Panc1 (cell line): ENCODE measurements around the gene WSCD1. TPM values are rescaled to one million over a fixed set of nuclear protein-coding genes. Genes with fewer than 3 reads are reported as not detected.

ENCODE experiments used
- ATAC-seq: fragments of 200-7000 bp; cut with Tn5 transposase; 2 replicates; pipeline ENCODE4 v1.9.1; 2020; ENCODE audit warnings: mild to moderate bottlenecking, moderate library complexity
- BruUV-seq: library from RNA; stranded (reverse); fragments of 400-500 nt; replicated peaks from 2 replicates; lab custom pipeline; 2021; lab: Mats Ljungman, UMichigan
- CTCF ChIA-PET: fragments of 300-600 bp; sonication (Branson Sonifier 250); formaldehyde crosslinking; loops from one replicate; lab custom pipeline; 2022; ENCODE audit warnings: antibody characterized with exemption; lab: Charles Lee
- POLR2A ChIA-PET: fragments of 300-600 bp; sonication (Branson Sonifier 250); formaldehyde crosslinking; loops from one replicate; lab custom pipeline; 2022; ENCODE audit warnings: antibody characterized with exemption; lab: Charles Lee
- DNase-seq: peaks from one replicate; pipeline ENCODE4 v3.0.0-alpha.2; 2010; ENCODE audit warnings: low read depth, low spot score
- H3K27ac ChIP-seq: 2 replicates; pipeline ENCODE4 v1.5.1; 2011; ENCODE audit warnings: mild to moderate bottlenecking, low read length, inconsistent platforms
- H3K27me3 ChIP-seq: fragments of 200-500 bp; sonication (Bioruptor generic); 2 replicates; pipeline ENCODE4 v1.6.0; 2014; ENCODE audit warnings: low read length, inconsistent platforms; ENCODE audit not compliant: control insufficient read depth, insufficient read depth
- H3K36me3 ChIP-seq: fragments of 200-500 bp; sonication (Bioruptor generic); 2 replicates; pipeline ENCODE4 v1.5.1; 2014; ENCODE audit warnings: inconsistent platforms, mild to moderate bottlenecking, low read length, moderate library complexity; ENCODE audit not compliant: control insufficient read depth, insufficient read depth
- H3K4me1 ChIP-seq: 2 replicates; pipeline ENCODE4 v1.5.1; 2011; ENCODE audit warnings: inconsistent platforms, mild to moderate bottlenecking, low read length, moderate library complexity; ENCODE audit not compliant: control insufficient read depth, insufficient read depth
- H3K4me3 ChIP-seq, 2 experiments: 2 replicates each; pipeline ENCODE4 v1.5.1; 2011 to 2012; ENCODE audit warnings: low read depth in 2 of 2, low read length in 2 of 2, mild to moderate bottlenecking in 2 of 2, inconsistent platforms in 1 of 2, moderate library complexity in 1 of 2
- H3K9me3 ChIP-seq: fragments of 200-500 bp; sonication (Bioruptor generic); 2 replicates; pipeline ENCODE4 v1.5.1; 2014; ENCODE audit warnings: low read depth, mild to moderate bottlenecking, inconsistent platforms, low read length, moderate library complexity; ENCODE audit not compliant: control insufficient read depth, insufficient read depth
- POLR2AphosphoS5 ChIP-seq: IDR thresholded peaks from 2 replicates; pipeline ENCODE4 v1.6.1; 2012; ENCODE audit warnings: mild to moderate bottlenecking, low read depth, low read length, moderate library complexity
- SIN3A ChIP-seq: IDR thresholded peaks from 2 replicates; pipeline ENCODE4 v1.6.1; 2012; ENCODE audit warnings: low read depth, mild to moderate bottlenecking, low read length, moderate library complexity, borderline replicate concordance; ENCODE audit not compliant: insufficient read depth
- TCF7L2 ChIP-seq: IDR thresholded peaks from 2 replicates; pipeline ENCODE4 v1.6.1; 2011; ENCODE audit warnings: mild to moderate bottlenecking, low read depth, low read length, inconsistent platforms
- in situ Hi-C: cut with HindIII; loops from 2 replicates; pipeline ENCODE4 v1.10.0; 2016; ENCODE audit warnings: low sequenced_read_pairs, low pct_unique_long_range_greater_than_20kb
- intact Hi-C: fragments of 100-400 bp; cut with micrococcal nuclease; formaldehyde crosslinking; loops from one replicate; pipeline ENCODE4 v1.10.0; 2022; ENCODE audit not compliant: unreplicated experiment
- total RNA-seq: library from RNA; stranded (reverse); gene quantifications from one replicate; pipeline ENCODE4 v1.2.1, GENCODE V29; 2021; ENCODE audit not compliant: unreplicated experiment
- TF ChIP-seq, protein P1 (sequence below): fragments of 450-650 bp; IDR thresholded peaks from 2 replicates; pipeline ENCODE4 v1.5.1; 2017; ENCODE audit warnings: mild to moderate bottlenecking
- TF ChIP-seq, protein P2 (sequence below), 2 experiments: IDR thresholded peaks; 2 replicates each; pipeline ENCODE4 v1.6.1; 2011 to 2012; ENCODE audit warnings: low read depth in 2 of 2, control low read depth in 1 of 2, low read length in 1 of 2, mild to moderate bottlenecking in 1 of 2, moderate library complexity in 1 of 2; ENCODE audit not compliant: insufficient read depth in 1 of 2

The WSCD1 gene
- total RNA-seq, 1 experiment from 2014 or later: 0.74 TPM

DNA sequence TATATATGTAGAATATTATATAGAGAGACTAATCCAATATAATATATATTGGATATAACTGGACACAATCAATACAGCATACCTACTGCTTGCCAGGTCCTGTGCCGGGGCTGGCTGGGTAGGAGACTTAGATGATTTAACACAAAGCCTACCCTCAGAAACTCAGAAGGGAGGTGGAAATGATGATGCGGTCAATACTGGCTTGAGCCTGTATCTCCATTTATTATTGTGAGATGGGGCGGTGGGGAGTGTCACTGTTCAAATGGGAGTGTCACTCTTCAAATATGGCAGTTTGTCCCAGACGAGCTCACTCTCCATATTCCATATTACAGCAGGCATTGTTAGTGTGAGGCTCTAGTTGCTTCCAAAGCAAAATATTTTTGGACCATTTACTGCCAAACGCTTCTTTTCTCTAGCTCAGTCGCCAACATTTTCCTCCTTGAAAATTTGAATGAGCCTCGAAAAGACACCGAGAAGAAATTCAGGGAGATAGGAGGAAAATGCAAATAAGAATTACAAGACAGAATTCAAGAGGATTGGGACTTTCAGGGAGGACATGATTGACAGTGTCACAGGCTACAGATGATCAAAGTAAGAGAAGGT is 70.7 kb downstream of the WSCD1 start:
- CTCF ChIA-PET: no interaction called here
- intact Hi-C loops: no loop called here

DNA sequence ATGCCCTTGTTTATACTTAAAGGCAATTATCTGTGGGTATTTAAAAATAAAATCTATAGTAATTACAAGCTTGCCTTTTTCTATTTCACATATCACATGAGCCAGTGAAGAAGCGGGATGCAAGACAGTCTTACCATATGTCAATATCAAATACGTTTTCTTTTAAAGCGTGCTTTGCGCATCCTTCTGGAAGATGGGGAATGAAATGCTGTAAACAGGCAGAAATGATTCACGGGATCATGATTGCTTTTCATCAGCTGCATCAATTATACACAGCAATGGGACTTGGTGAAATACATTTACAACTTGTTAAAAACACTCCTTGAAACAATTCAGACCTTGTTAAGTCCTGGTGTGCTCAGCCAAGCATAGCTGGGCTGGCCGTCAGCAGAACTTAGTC is 72.5 kb downstream of the WSCD1 start:
- intact Hi-C loops: no loop called here
- H3K27me3 ChIP-seq: no peaks in the 10 kb centered on the region; the same call in none of the 2 replicates
- no TSS peak for BruUV-seq
- ChIA-PET CTCF (no interaction called here), POLR2A (no interaction called here)
- H3K4me3 ChIP-seq: no peak overlapping the region
- DNase-seq (no peak), ATAC-seq (no peak)
- H3K27ac ChIP-seq: no peak overlapping the region
- H3K36me3 ChIP-seq: no peaks in the 10 kb centered on the region
- TF ChIP-seq, protein P1, sequence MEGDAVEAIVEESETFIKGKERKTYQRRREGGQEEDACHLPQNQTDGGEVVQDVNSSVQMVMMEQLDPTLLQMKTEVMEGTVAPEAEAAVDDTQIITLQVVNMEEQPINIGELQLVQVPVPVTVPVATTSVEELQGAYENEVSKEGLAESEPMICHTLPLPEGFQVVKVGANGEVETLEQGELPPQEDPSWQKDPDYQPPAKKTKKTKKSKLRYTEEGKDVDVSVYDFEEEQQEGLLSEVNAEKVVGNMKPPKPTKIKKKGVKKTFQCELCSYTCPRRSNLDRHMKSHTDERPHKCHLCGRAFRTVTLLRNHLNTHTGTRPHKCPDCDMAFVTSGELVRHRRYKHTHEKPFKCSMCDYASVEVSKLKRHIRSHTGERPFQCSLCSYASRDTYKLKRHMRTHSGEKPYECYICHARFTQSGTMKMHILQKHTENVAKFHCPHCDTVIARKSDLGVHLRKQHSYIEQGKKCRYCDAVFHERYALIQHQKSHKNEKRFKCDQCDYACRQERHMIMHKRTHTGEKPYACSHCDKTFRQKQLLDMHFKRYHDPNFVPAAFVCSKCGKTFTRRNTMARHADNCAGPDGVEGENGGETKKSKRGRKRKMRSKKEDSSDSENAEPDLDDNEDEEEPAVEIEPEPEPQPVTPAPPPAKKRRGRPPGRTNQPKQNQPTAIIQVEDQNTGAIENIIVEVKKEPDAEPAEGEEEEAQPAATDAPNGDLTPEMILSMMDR: no peak
- TF ChIP-seq, protein P2, sequence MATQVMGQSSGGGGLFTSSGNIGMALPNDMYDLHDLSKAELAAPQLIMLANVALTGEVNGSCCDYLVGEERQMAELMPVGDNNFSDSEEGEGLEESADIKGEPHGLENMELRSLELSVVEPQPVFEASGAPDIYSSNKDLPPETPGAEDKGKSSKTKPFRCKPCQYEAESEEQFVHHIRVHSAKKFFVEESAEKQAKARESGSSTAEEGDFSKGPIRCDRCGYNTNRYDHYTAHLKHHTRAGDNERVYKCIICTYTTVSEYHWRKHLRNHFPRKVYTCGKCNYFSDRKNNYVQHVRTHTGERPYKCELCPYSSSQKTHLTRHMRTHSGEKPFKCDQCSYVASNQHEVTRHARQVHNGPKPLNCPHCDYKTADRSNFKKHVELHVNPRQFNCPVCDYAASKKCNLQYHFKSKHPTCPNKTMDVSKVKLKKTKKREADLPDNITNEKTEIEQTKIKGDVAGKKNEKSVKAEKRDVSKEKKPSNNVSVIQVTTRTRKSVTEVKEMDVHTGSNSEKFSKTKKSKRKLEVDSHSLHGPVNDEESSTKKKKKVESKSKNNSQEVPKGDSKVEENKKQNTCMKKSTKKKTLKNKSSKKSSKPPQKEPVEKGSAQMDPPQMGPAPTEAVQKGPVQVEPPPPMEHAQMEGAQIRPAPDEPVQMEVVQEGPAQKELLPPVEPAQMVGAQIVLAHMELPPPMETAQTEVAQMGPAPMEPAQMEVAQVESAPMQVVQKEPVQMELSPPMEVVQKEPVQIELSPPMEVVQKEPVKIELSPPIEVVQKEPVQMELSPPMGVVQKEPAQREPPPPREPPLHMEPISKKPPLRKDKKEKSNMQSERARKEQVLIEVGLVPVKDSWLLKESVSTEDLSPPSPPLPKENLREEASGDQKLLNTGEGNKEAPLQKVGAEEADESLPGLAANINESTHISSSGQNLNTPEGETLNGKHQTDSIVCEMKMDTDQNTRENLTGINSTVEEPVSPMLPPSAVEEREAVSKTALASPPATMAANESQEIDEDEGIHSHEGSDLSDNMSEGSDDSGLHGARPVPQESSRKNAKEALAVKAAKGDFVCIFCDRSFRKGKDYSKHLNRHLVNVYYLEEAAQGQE (IDR thresholded peaks at IDR 0.05; ENCODE audit: insufficient read depth in 1 of 2, low read depth in 2 of 2, low read length in 1 of 2): no peak
- no peak for TF ChIP-seq POLR2AphosphoS5
- TF ChIP-seq TCF7L2: no peak
- no peak for TF ChIP-seq SIN3A
- H3K4me1 ChIP-seq: no peaks in the 10 kb centered on the region
- in situ Hi-C loops: no loop called here
- H3K9me3 ChIP-seq: no peaks in the 10 kb centered on the region

More for the DNA sequence above, 70.7 kb downstream of the WSCD1 start:
- Histone ChIP-seq H3K4me3 (no peak overlapping the region), H3K27me3 (no peaks in the 10 kb centered on the region; the same call in none of the 2 replicates), H3K27ac (no peak overlapping the region), H3K4me1 (no peaks in the 10 kb centered on the region), H3K9me3 (no peaks in the 10 kb centered on the region), H3K36me3 (no peaks in the 10 kb centered on the region)
- BruUV-seq: no TSS peak
- POLR2A ChIA-PET: no interaction called here
- DNase-seq (no peak), ATAC-seq (no peak)
- TF ChIP-seq, protein P2 (IDR thresholded peaks at IDR 0.05; ENCODE audit: insufficient read depth in 1 of 2, low read depth in 2 of 2, low read length in 1 of 2): no peak
- TF ChIP-seq TCF7L2 (no peak), POLR2AphosphoS5 (no peak), SIN3A (no peak)
- TF ChIP-seq, protein P1: no peak
- in situ Hi-C loops: no loop called here
